ENCODE results near the gene BCAS1. TPM values are rescaled to one million over a fixed set of nuclear protein-coding genes. Genes with fewer than 3 reads are reported as not detected.

Gene BCAS1
- total RNA-seq, 1 experiment from 2014 or later = 1.2 TPM

GRCh38 chr20:54102543-54102942 lies 32.1 kb upstream of the BCAS1 start:
- no TSS peak for BruUV-seq (replicated peaks)
- H3K9me3 ChIP-seq = no peaks in the 10 kb centered on the region
- no peaks in the 10 kb centered on the region for H3K36me3 ChIP-seq (ENCODE audit: control insufficient read depth, insufficient read depth, low read length)
- DNase-seq = no peak
- ChIA-PET POLR2A (no interaction called here), CTCF (interaction anchor here (1.0 to 2.5 kb wide), 5 partner anchors 15 to 98 kb away, joined by 3 to 20 read pairs (median 8); no protein-coding TSS in a partner anchor)
- TF ChIP-seq CTCF (IDR thresholded peaks at IDR 0.05; ENCODE audit: insufficient read depth in 1 of 2, low read depth in 1 of 2, low read length in 1 of 2, severe bottlenecking in 1 of 2, unreplicated experiment in 1 of 2) = no peak
- H3K9me3 Mint-ChIP-seq (ENCODE audit: unreplicated experiment) = no peaks in the 10 kb centered on the region
- no peak overlapping the region for H3K4me3 ChIP-seq (ENCODE audit: low read depth, low read length)
- H3K4me3 Mint-ChIP-seq (ENCODE audit: unreplicated experiment) = no peak overlapping the region
- no peaks in the 10 kb centered on the region for H3K27me3 Mint-ChIP-seq (ENCODE audit: insufficient read depth, unreplicated experiment)
- no peaks in the 10 kb centered on the region for H3K36me3 Mint-ChIP-seq (ENCODE audit: insufficient read depth, unreplicated experiment)
- no peaks in the 10 kb centered on the region for H3K27me3 ChIP-seq (replicated peaks; ENCODE audit: control insufficient read depth, insufficient read depth, low read length)
- H3K4me1 Mint-ChIP-seq (ENCODE audit: low read depth, unreplicated experiment) = peaks cover 16% of the 10 kb centered on the region
- peaks cover 12% of the 10 kb centered on the region for H3K4me1 ChIP-seq
- intact Hi-C loops (cut with micrococcal nuclease; ENCODE audit: unreplicated experiment) = no loop called here
- no peak overlapping the region for H3K27ac Mint-ChIP-seq (ENCODE audit: unreplicated experiment)

- H3K9me3 ChIP-seq = no peaks in the 10 kb centered on the region
- CTCF ChIA-PET = interaction anchor here (2.0 kb wide), 2 partner anchors 100 to 107 kb away, joined by 8 read pairs; partner anchors contain the start of gene PFDN4
- no peak for DNase-seq
- H3K4me3 Mint-ChIP-seq (ENCODE audit: unreplicated experiment) = no peak overlapping the region
- no peak for TF ChIP-seq CTCF (IDR thresholded peaks at IDR 0.05; ENCODE audit: insufficient read depth in 1 of 2, low read depth in 1 of 2, low read length in 1 of 2, severe bottlenecking in 1 of 2, unreplicated experiment in 1 of 2)
- no peaks in the 10 kb centered on the region for H3K27me3 ChIP-seq (replicated peaks; ENCODE audit: control insufficient read depth, insufficient read depth, low read length)
- H3K9me3 Mint-ChIP-seq (ENCODE audit: unreplicated experiment) = no peaks in the 10 kb centered on the region
- H3K4me3 ChIP-seq (ENCODE audit: low read depth, low read length) = no peak overlapping the region
- H3K36me3 ChIP-seq (ENCODE audit: control insufficient read depth, insufficient read depth, low read length) = no peaks in the 10 kb centered on the region
- POLR2A ChIA-PET = interaction anchor here (0.7 kb wide), 1 partner anchor 694 kb away, joined by 4 read pairs; no protein-coding TSS in a partner anchor
- BruUV-seq (replicated peaks) = no TSS peak
- peaks cover 8% of the 10 kb centered on the region for H3K4me1 ChIP-seq
- H3K27me3 Mint-ChIP-seq (ENCODE audit: insufficient read depth, unreplicated experiment) = no peaks in the 10 kb centered on the region
- H3K36me3 Mint-ChIP-seq (ENCODE audit: insufficient read depth, unreplicated experiment) = no peaks in the 10 kb centered on the region
- peaks cover 16% of the 10 kb centered on the region for H3K4me1 Mint-ChIP-seq (ENCODE audit: low read depth, unreplicated experiment)
- H3K27ac Mint-ChIP-seq (ENCODE audit: unreplicated experiment) = no peak overlapping the region
- intact Hi-C loops (cut with micrococcal nuclease; ENCODE audit: unreplicated experiment) = no loop called here
Observed at GRCh38 chr20:54100563-54100962, 30.2 kb upstream of the BCAS1 start.

- Histone ChIP-seq H3K36me3 (ENCODE audit: control insufficient read depth, insufficient read depth, low read length) (no peaks in the 10 kb centered on the region), H3K4me3 (ENCODE audit: low read depth, low read length) (no peak overlapping the region), H3K4me1 (peaks cover 8% of the 10 kb centered on the region), H3K9me3 (no peaks in the 10 kb centered on the region), H3K27me3 (replicated peaks; ENCODE audit: control insufficient read depth, insufficient read depth, low read length) (no peaks in the 10 kb centered on the region)
- Mint-ChIP-seq H3K27me3 (ENCODE audit: insufficient read depth, unreplicated experiment) (no peaks in the 10 kb centered on the region), H3K4me1 (ENCODE audit: low read depth, unreplicated experiment) (peaks cover 16% of the 10 kb centered on the region), H3K9me3 (ENCODE audit: unreplicated experiment) (no peaks in the 10 kb centered on the region), H3K4me3 (ENCODE audit: unreplicated experiment) (no peak overlapping the region), H3K36me3 (ENCODE audit: insufficient read depth, unreplicated experiment) (no peaks in the 10 kb centered on the region), H3K27ac (ENCODE audit: unreplicated experiment) (no peak overlapping the region)
- intact Hi-C loops (cut with micrococcal nuclease; ENCODE audit: unreplicated experiment) = loop anchor here (10.0 kb wide), 1 partner anchor 425 kb away; no protein-coding TSS in a partner anchor
- POLR2A ChIA-PET = no interaction called here
- DNase-seq = no peak
- CTCF ChIA-PET = interaction anchor here (0.9 to 2.0 kb wide), 5 partner anchors 34 to 108 kb away, joined by 3 to 8 read pairs (median 4); partner anchors contain the start of gene PFDN4
- no TSS peak for BruUV-seq (replicated peaks)
- no peak for TF ChIP-seq CTCF (IDR thresholded peaks at IDR 0.05; ENCODE audit: insufficient read depth in 1 of 2, low read depth in 1 of 2, low read length in 1 of 2, severe bottlenecking in 1 of 2, unreplicated experiment in 1 of 2)
Observed at GRCh38 chr20:54099894-54100293, 29.5 kb upstream of the BCAS1 start.
